ENCODE data around the gene SULT6B1. TPM values are rescaled to one million over a fixed set of nuclear protein-coding genes. Genes with fewer than 3 reads are reported as not detected.
A peak's percentile ranks its signal among the peaks of the same experiment; 100 is the strongest.

The SULT6B1 gene
- polyA plus RNA-seq, 1 donor (not counting 4 experiments of a cell fraction or from before 2014, with no cell fraction given), result not detected

DNA sequence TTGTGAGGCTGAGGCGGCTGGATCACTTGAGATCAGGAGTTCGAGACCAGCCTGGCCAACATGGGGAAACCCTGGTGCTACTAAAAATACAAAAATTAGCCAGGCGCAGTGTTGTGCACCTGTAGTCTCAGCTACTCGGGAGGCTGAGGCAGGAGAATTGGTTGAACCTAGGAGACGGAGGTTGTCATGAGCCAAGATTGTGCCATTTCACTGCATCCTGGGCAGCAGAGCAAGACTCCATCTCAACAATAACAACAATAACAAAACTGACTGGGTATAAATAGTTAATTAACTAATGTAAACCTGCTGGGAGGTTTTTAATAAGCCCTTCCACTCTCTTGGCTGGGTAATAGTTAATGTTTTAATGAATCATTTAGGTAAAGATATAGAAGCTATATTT lies 7.8 kb downstream of the SULT6B1 start:
- Histone ChIP-seq H2AFZ (ENCODE audit: control insufficient read depth, low read length) (no peak overlapping the region), H4K20me1 (ENCODE audit: control insufficient read depth, extremely low read depth, insufficient read depth, low read length) (no peaks in the 10 kb centered on the region), H3K9me1 (ENCODE audit: control insufficient read depth, extremely low read depth, insufficient read depth, low read length) (no peaks in the 10 kb centered on the region), H3K4me3 (ENCODE audit: control insufficient read depth in 2 of 3, extremely low read depth in 1 of 3, insufficient read depth in 2 of 3, low read depth in 1 of 3, low read length in 3 of 3) (no peak overlapping the region), H3K4me1 (ENCODE audit: control insufficient read depth, extremely low read depth, insufficient read depth, low read length) (peaks cover 7% of the 10 kb centered on the region), H3K27ac (ENCODE audit: control insufficient read depth, insufficient read depth, low read length) (no peak overlapping the region), H3K79me2 (ENCODE audit: control insufficient read depth, insufficient read depth, low read length) (no peaks in the 10 kb centered on the region), H3K27me3 (ENCODE audit: control insufficient read depth, extremely low read depth, insufficient read depth, low read length) (no peaks in the 10 kb centered on the region), H3K9me3 (ENCODE audit: control insufficient read depth, low read depth, low read length) (no peaks in the 10 kb centered on the region), H3K4me2 (ENCODE audit: control insufficient read depth, extremely low read depth, insufficient read depth, low read depth, low read length) (no peak overlapping the region), H3K9ac (ENCODE audit: control insufficient read depth, extremely low read depth, insufficient read depth, low read length) (no peak overlapping the region), H3K36me3 (ENCODE audit: control insufficient read depth in 2 of 2, extremely low read depth in 1 of 2, insufficient read depth in 2 of 2, low read length in 2 of 2) (no peaks in the 10 kb centered on the region)
- dilution Hi-C loops (cut with MboI; ENCODE audit: extremely low pct_ligation_motif_present, low sequenced_read_pairs), result no loop called here
- TF ChIP-seq, protein P1, sequence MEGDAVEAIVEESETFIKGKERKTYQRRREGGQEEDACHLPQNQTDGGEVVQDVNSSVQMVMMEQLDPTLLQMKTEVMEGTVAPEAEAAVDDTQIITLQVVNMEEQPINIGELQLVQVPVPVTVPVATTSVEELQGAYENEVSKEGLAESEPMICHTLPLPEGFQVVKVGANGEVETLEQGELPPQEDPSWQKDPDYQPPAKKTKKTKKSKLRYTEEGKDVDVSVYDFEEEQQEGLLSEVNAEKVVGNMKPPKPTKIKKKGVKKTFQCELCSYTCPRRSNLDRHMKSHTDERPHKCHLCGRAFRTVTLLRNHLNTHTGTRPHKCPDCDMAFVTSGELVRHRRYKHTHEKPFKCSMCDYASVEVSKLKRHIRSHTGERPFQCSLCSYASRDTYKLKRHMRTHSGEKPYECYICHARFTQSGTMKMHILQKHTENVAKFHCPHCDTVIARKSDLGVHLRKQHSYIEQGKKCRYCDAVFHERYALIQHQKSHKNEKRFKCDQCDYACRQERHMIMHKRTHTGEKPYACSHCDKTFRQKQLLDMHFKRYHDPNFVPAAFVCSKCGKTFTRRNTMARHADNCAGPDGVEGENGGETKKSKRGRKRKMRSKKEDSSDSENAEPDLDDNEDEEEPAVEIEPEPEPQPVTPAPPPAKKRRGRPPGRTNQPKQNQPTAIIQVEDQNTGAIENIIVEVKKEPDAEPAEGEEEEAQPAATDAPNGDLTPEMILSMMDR (optimal IDR thresholded peaks at IDR 0.05 in 1 of 3, IDR thresholded peaks at IDR 0.05 in 1 of 3, conservative IDR thresholded peaks at IDR 0.05 in 1 of 3; ENCODE audit: extremely low read depth in 1 of 3, insufficient read depth in 2 of 3, low read length in 3 of 3), result no peak
- no peak for TF ChIP-seq EZH2 (IDR thresholded peaks at IDR 0.05; ENCODE audit: low read length)
- DNase-seq (ENCODE audit: low read depth, low spot score) (no peak), FAIRE-seq (no peak)

DNA sequence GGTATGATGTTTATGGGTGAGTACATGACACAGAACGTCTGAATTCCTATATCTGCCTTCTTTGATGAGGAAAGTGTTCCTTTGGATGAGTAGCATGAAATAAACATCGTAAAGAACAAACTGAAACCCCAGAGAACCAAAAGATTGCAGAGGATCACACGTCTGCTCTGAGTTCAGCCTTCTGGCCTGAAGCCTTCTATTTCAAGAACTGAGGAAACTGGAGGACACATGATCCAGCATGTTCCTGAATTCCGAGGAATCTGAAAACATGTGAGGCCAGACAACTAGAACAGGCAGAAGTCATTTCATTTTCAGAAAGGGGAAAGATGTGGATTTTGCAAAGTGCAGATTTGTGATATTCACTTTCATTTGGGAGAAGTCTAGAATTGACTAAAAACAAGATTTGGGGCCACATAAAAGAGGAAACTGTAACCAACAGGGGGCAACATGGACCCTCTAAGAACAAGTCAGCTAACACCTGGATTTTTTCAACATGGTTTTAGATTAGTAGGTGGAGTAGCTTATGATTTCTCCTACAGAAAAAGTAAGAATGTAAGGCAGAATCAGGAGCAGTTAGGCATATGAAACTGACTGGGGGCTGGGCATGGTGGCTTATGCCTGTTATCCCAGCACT lies 8.3 kb downstream of the SULT6B1 start:
- H3K4me2 ChIP-seq (ENCODE audit: control insufficient read depth, extremely low read depth, insufficient read depth, low read depth, low read length), result peak overlapping the region; percentile 74
- no peak overlapping the region for H3K27ac ChIP-seq (ENCODE audit: control insufficient read depth, insufficient read depth, low read length)
- dilution Hi-C loops (cut with MboI; ENCODE audit: extremely low pct_ligation_motif_present, low sequenced_read_pairs), result no loop called here

More for the DNA sequence above, 8.3 kb downstream of the SULT6B1 start:
- Histone ChIP-seq H4K20me1 (ENCODE audit: control insufficient read depth, extremely low read depth, insufficient read depth, low read length) (no peaks in the 10 kb centered on the region), H3K79me2 (ENCODE audit: control insufficient read depth, insufficient read depth, low read length) (no peaks in the 10 kb centered on the region), H3K4me3 (ENCODE audit: control insufficient read depth in 2 of 3, extremely low read depth in 1 of 3, insufficient read depth in 2 of 3, low read depth in 1 of 3, low read length in 3 of 3) (peak overlapping the region in 1 of 3 experiments; percentile 40), H3K9ac (ENCODE audit: control insufficient read depth, extremely low read depth, insufficient read depth, low read length) (no peak overlapping the region), H3K9me1 (ENCODE audit: control insufficient read depth, extremely low read depth, insufficient read depth, low read length) (no peaks in the 10 kb centered on the region), H3K36me3 (ENCODE audit: control insufficient read depth in 2 of 2, extremely low read depth in 1 of 2, insufficient read depth in 2 of 2, low read length in 2 of 2) (no peaks in the 10 kb centered on the region), H2AFZ (ENCODE audit: control insufficient read depth, low read length) (peak overlapping the region; percentile 87), H3K27me3 (ENCODE audit: control insufficient read depth, extremely low read depth, insufficient read depth, low read length) (no peaks in the 10 kb centered on the region), H3K4me1 (ENCODE audit: control insufficient read depth, extremely low read depth, insufficient read depth, low read length) (peaks cover 7% of the 10 kb centered on the region), H3K9me3 (ENCODE audit: control insufficient read depth, low read depth, low read length) (no peaks in the 10 kb centered on the region)
- no peak for DNase-seq (ENCODE audit: low read depth, low spot score)
- TF ChIP-seq, protein P1 (optimal IDR thresholded peaks at IDR 0.05 in 1 of 3, IDR thresholded peaks at IDR 0.05 in 1 of 3, conservative IDR thresholded peaks at IDR 0.05 in 1 of 3; ENCODE audit: extremely low read depth in 1 of 3, insufficient read depth in 2 of 3, low read length in 3 of 3), result no peak
- no peak for TF ChIP-seq EZH2 (IDR thresholded peaks at IDR 0.05; ENCODE audit: low read length)
- peak; percentile 81 for FAIRE-seq

Measured in keratinocyte (primary cell).